ENCODE data around the gene CTXN1. TPM values are rescaled to one million over a fixed set of nuclear protein-coding genes. Genes with fewer than 3 reads are reported as not detected.
"Not testable (repeated sequence)": the region's sequence is repeated elsewhere in the genome, so short reads cannot be mapped to it uniquely, and the experiment has no call there.

CTXN1 gene
- total RNA-seq, 1 experiment from 2014 or later = 16.2 TPM

- no peaks in the 10 kb centered on the region for H3K27me3 ChIP-seq
- H3K9me3 ChIP-seq = no peaks in the 10 kb centered on the region
- peaks cover 93% of the 10 kb centered on the region for H3K36me3 ChIP-seq
- H3K4me3 ChIP-seq = no peak overlapping the region
- DNase-seq = no peak
Measured at GRCh38 chr19:7931221-7932061, 5.5 kb upstream of the CTXN1 start.

GRCh38 chr19:7930765-7931164 is 4.8 kb upstream of the CTXN1 start:
- no peaks in the 10 kb centered on the region for H3K27me3 ChIP-seq
- H3K4me3 ChIP-seq = no peak overlapping the region
- peaks cover 88% of the 10 kb centered on the region for H3K36me3 ChIP-seq
- no peaks in the 10 kb centered on the region for H3K9me3 ChIP-seq
- DNase-seq = no peak

GRCh38 chr19:7930030-7930429 is 4.1 kb upstream of the CTXN1 start:
- H3K36me3 ChIP-seq = peaks cover 81% of the 10 kb centered on the region
- not testable (repeated sequence) for H3K9me3 ChIP-seq, H3K27me3 ChIP-seq, DNase-seq, H3K4me3 ChIP-seq

- H3K4me3 ChIP-seq = no peak overlapping the region
- H3K9me3 ChIP-seq = no peaks in the 10 kb centered on the region
- peak; percentile 78 for DNase-seq
- H3K27me3 ChIP-seq = no peaks in the 10 kb centered on the region
- peaks cover 71% of the 10 kb centered on the region for H3K36me3 ChIP-seq
Measured at GRCh38 chr19:7928741-7929701, 3.1 kb upstream of the CTXN1 start.

- no peak for DNase-seq
- no peak overlapping the region for H3K4me3 ChIP-seq
Measured at GRCh38 chr19:7928334-7928706, 2.4 kb upstream of the CTXN1 start.

GRCh38 chr19:7927605-7928333 is 1.8 kb upstream of the CTXN1 start:
- Histone ChIP-seq H3K9me3 (no peaks in the 10 kb centered on the region), H3K4me3 (no peak overlapping the region), H3K27me3 (no peaks in the 10 kb centered on the region), H3K36me3 (peaks cover 62% of the 10 kb centered on the region)
- no peak for DNase-seq

More at GRCh38 chr19:7928334-7928706, 2.4 kb upstream of the CTXN1 start:
- no peaks in the 10 kb centered on the region for H3K27me3 ChIP-seq
- H3K36me3 ChIP-seq = peaks cover 64% of the 10 kb centered on the region
- no peaks in the 10 kb centered on the region for H3K9me3 ChIP-seq

- peaks cover 62% of the 10 kb centered on the region for H3K36me3 ChIP-seq
- DNase-seq = peak; percentile 10
- no peak overlapping the region for H3K4me3 ChIP-seq
- H3K27me3 ChIP-seq = no peaks in the 10 kb centered on the region
- H3K9me3 ChIP-seq = no peaks in the 10 kb centered on the region
Measured at GRCh38 chr19:7926727-7927604, 1.0 kb upstream of the CTXN1 start.

- Histone ChIP-seq H3K4me3 (peak overlapping the region; percentile 44), H3K36me3 (peaks cover 51% of the 10 kb centered on the region), H3K27me3 (no peaks in the 10 kb centered on the region), H3K9me3 (no peaks in the 10 kb centered on the region)
- DNase-seq = peak; percentile 83
Measured at GRCh38 chr19:7925171-7925851, 624 bp downstream of the CTXN1 start.

- Histone ChIP-seq H3K4me3 (no peak overlapping the region; the same call in 1 of the 2 replicates), H3K9me3 (no peaks in the 10 kb centered on the region), H3K27me3 (no peaks in the 10 kb centered on the region), H3K36me3 (peaks cover 47% of the 10 kb centered on the region)
- DNase-seq = no peak
Measured at GRCh38 chr19:7924651-7925170, 1.2 kb downstream of the CTXN1 start.

GRCh38 chr19:7924241-7924640 is 1.7 kb downstream of the CTXN1 start:
- no peaks in the 10 kb centered on the region for H3K9me3 ChIP-seq
- H3K4me3 ChIP-seq = no peak overlapping the region
- H3K36me3 ChIP-seq = peaks cover 44% of the 10 kb centered on the region
- no peaks in the 10 kb centered on the region for H3K27me3 ChIP-seq
- DNase-seq = no peak

- H3K27me3 ChIP-seq = 0 out of 2 replicates have a peak, but pooled peaks cover under 1% of the 10 kb centered on the region
- DNase-seq = no peak
- no peaks in the 10 kb centered on the region for H3K9me3 ChIP-seq
- H3K36me3 ChIP-seq = peaks cover 40% of the 10 kb centered on the region
- H3K4me3 ChIP-seq = no peak overlapping the region
Measured at GRCh38 chr19:7923295-7924191, 2.4 kb downstream of the CTXN1 start.

GRCh38 chr19:7922836-7923195 is 3.1 kb downstream of the CTXN1 start:
- H3K9me3 ChIP-seq = no peaks in the 10 kb centered on the region
- H3K4me3 ChIP-seq = no peak overlapping the region
- DNase-seq = no peak
- H3K27me3 ChIP-seq = 0 out of 2 replicates have a peak, but pooled peaks cover 3% of the 10 kb centered on the region
- H3K36me3 ChIP-seq = peaks cover 33% of the 10 kb centered on the region

- H3K27me3 ChIP-seq = peaks cover 6% of the 10 kb centered on the region
- H3K36me3 ChIP-seq = peaks cover 27% of the 10 kb centered on the region
- H3K9me3 ChIP-seq = no peaks in the 10 kb centered on the region
- no peak overlapping the region for H3K4me3 ChIP-seq
- no peak for DNase-seq
Measured at GRCh38 chr19:7921967-7922835, 3.7 kb downstream of the CTXN1 start.
